Choroid plexus epithelial cell (primary cell): Measurements from ENCODE around the gene ANKRD18A.
A peak's percentile ranks its signal among the peaks of the same experiment; 100 is the strongest.

ENCODE experiments used
- DNase-seq: peaks from one replicate; pipeline ENCODE4 v3.0.0-alpha.2; 2010; ENCODE audit warnings: low read depth
- H3K4me3 ChIP-seq: 2 replicates; pipeline ENCODE4 v1.5.1; 2011; ENCODE audit warnings: low read depth, mild to moderate bottlenecking, control low read depth, low read length, moderate library complexity
- CTCF ChIP-seq: conservative IDR thresholded peaks from 2 replicates; pipeline ENCODE4 v1.5.1; 2011; ENCODE audit warnings: low read depth, mild to moderate bottlenecking, control low read depth, inconsistent platforms, low read length, moderate library complexity

ANKRD18A gene

GRCh38 chr9:38620483-38621433 is at the start of gene ANKRD18A:
ANKRD18A (minus strand) TSS chr9:38620596; CDS start chr9:38620285, 311 bp downstream.
- peak; percentile 50 for DNase-seq
- peak; percentile 57 for TF ChIP-seq CTCF
- H3K4me3 ChIP-seq = peak within 1 kb of the TSS; percentile 44

- no peak for TF ChIP-seq CTCF
Measured at GRCh38 chr9:38668791-38669466, 48.5 kb upstream of the ANKRD18A start.

GRCh38 chr9:38662763-38663593 is 42.6 kb upstream of the ANKRD18A start:
- peak; percentile 92 for DNase-seq
- TF ChIP-seq CTCF = peak; percentile 97
- no peak overlapping the region for H3K4me3 ChIP-seq

More at GRCh38 chr9:38668791-38669466, 48.5 kb upstream of the ANKRD18A start:
- H3K4me3 ChIP-seq = no peak overlapping the region
- no peak for DNase-seq

GRCh38 chr9:38659538-38659937 is 39.1 kb upstream of the ANKRD18A start:
- H3K4me3 ChIP-seq = no peak overlapping the region
- TF ChIP-seq CTCF = no peak
- no peak for DNase-seq

GRCh38 chr9:38656896-38657295 is 36.5 kb upstream of the ANKRD18A start:
- no peak for TF ChIP-seq CTCF
- H3K4me3 ChIP-seq = no peak overlapping the region
- DNase-seq = no peak

- no peak for DNase-seq
- H3K4me3 ChIP-seq = no peak overlapping the region
- TF ChIP-seq CTCF = no peak
Measured at GRCh38 chr9:38652486-38652885, 32.1 kb upstream of the ANKRD18A start.
